A673 (cell line): Measurements from ENCODE around the gene MAPKAPK2.

Experiments
- EZH2 ChIP-seq: fragments of 200-600 bp; sonication (generic); IDR thresholded peaks from 2 replicates; pipeline ENCODE4 v1.6.1; 2017; ENCODE audit warnings: borderline replicate concordance, low read depth, mild to moderate bottlenecking, mixed read lengths, antibody characterized with exemption, low read length; ENCODE audit not compliant: poor library complexity, severe bottlenecking
- TF ChIP-seq, protein P1 (sequence below): fragments of 300-800, 200-600 bp; sonication (generic); conservative IDR thresholded peaks from 2 replicates; pipeline ENCODE4 v1.5.1; 2017; ENCODE audit warnings: low read depth, mild to moderate bottlenecking, antibody characterized with exemption, low read length, moderate library complexity, mixed read lengths

GRCh38 chr1:206661161-206661820 lies 23.4 kb upstream of the MAPKAPK2 start:
- TF ChIP-seq, protein P1, sequence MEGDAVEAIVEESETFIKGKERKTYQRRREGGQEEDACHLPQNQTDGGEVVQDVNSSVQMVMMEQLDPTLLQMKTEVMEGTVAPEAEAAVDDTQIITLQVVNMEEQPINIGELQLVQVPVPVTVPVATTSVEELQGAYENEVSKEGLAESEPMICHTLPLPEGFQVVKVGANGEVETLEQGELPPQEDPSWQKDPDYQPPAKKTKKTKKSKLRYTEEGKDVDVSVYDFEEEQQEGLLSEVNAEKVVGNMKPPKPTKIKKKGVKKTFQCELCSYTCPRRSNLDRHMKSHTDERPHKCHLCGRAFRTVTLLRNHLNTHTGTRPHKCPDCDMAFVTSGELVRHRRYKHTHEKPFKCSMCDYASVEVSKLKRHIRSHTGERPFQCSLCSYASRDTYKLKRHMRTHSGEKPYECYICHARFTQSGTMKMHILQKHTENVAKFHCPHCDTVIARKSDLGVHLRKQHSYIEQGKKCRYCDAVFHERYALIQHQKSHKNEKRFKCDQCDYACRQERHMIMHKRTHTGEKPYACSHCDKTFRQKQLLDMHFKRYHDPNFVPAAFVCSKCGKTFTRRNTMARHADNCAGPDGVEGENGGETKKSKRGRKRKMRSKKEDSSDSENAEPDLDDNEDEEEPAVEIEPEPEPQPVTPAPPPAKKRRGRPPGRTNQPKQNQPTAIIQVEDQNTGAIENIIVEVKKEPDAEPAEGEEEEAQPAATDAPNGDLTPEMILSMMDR, result no peak
- TF ChIP-seq EZH2, result no peak
